ENCODE measurements around the gene EPHA2. TPM values are rescaled to one million over a fixed set of nuclear protein-coding genes. Genes with fewer than 3 reads are reported as not detected.
A peak's percentile ranks its signal among the peaks of the same experiment; 100 is the strongest.

Gene EPHA2
- total and polyA plus RNA-seq, 11 donors, result 5.6 to 34.7 (median 14.6) TPM

- Histone ChIP-seq H3K4me1 (peaks cover 0 to 9% (median 2%) of the 10 kb centered on the region in 12 donors), H3K4me3 (no peak overlapping the region), H3K9me3 (no peaks in the 10 kb centered on the region), H3K27ac (no peak overlapping the region), H3K36me3 (peaks cover 0 to 4% (median 0%) of the 10 kb centered on the region in 9 donors), H3K27me3 (no peaks in the 10 kb centered on the region)
- WGBS, 4 donors, result 89 to 94% (median 91%) methylated on average over 8 of the region's 8 CpGs
- DNase-seq (peak in 2 of 5 donors; percentile 12 to 20), ATAC-seq (no peak)
- intact Hi-C loops (cut with DNase I), result no loop called here
- TF ChIP-seq CTCF (IDR thresholded peaks at IDR 0.05), result no peak
- no peak for TF ChIP-seq POLR2A (IDR thresholded peaks at IDR 0.05)
Observed at GRCh38 chr1:16117936-16118335, 37.9 kb downstream of the EPHA2 start.

DNA sequence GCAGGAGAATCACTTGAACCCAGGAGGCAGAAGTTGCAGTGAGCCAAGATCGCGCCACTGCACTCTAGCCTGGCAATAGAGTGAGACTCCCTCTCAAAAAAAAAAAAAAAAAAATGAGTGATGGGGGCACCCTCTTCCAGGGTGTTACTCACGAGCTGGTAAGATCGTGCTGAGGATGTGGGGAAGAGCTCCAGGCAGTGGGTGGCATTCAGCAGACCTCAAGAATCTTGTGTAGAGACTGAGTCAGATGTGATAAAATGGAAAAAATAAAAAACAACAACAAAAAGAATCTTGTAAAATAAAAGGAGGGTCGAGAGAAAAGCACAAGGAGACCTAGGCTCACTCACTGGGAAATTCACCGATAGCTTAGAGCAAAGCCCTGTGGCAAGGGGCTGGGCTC lies 38.5 kb downstream of the EPHA2 start:
- intact Hi-C loops (cut with DNase I), result no loop called here
- ATAC-seq (no peak), DNase-seq (no peak)
- Histone ChIP-seq H3K4me3 (no peak overlapping the region), H3K9me3 (no peaks in the 10 kb centered on the region), H3K4me1 (peaks cover 0 to 11% (median 5%) of the 10 kb centered on the region in 12 donors), H3K27ac (no peak overlapping the region), H3K27me3 (no peaks in the 10 kb centered on the region), H3K36me3 (no peaks in the 10 kb centered on the region)
- WGBS, 4 donors, result 88 to 95% (median 90%) methylated on average over 6 of the region's 6 CpGs
- TF ChIP-seq CTCF (IDR thresholded peaks at IDR 0.05), result no peak
- TF ChIP-seq POLR2A (IDR thresholded peaks at IDR 0.05), result no peak

GRCh38 chr1:16116625-16117024 lies 39.2 kb downstream of the EPHA2 start:
- Histone ChIP-seq H3K9me3 (no peaks in the 10 kb centered on the region), H3K36me3 (no peaks in the 10 kb centered on the region), H3K27ac (no peak overlapping the region), H3K4me1 (peaks cover 0 to 16% (median 10%) of the 10 kb centered on the region in 12 donors), H3K27me3 (no peaks in the 10 kb centered on the region), H3K4me3 (no peak overlapping the region)
- intact Hi-C loops (cut with DNase I), result no loop called here
- WGBS, 4 donors, result 80 to 90% (median 88%) methylated on average over 8 of the region's 8 CpGs
- DNase-seq (peak in 2 of 5 donors; percentile 5 to 29), ATAC-seq (no peak)
- TF ChIP-seq CTCF (IDR thresholded peaks at IDR 0.05) (no peak), POLR2A (IDR thresholded peaks at IDR 0.05) (no peak)

DNA sequence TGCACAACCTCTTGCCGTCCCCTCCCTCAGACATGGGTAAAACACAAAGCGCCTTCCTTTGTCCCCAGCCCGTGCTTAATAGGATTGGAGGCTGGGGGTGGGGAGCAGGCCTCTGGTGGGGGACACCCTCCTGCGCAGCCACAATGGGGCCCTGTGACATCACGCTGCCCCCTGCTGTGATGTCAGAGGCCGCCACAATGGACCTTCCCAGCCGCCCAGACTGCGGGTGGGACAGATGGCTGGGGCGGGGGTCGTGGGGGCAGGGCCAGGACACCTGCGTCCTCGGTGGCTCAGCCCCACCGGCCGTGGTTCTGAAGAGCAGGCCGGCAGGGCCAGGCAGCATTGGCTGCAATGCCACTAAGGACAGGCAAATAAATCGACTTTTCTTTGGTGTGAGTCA lies 39.9 kb downstream of the EPHA2 start:
- no peak for ATAC-seq
- 84 to 90% (median 88%) methylated on average over 14 to 16 of the region's 16 CpGs for WGBS, 4 donors
- H3K4me1 ChIP-seq, result peaks cover 0 to 22% (median 12%) of the 10 kb centered on the region in 12 donors

More for the DNA sequence above, 39.9 kb downstream of the EPHA2 start:
- Histone ChIP-seq H3K36me3 (no peaks in the 10 kb centered on the region), H3K27ac (no peak overlapping the region), H3K27me3 (no peaks in the 10 kb centered on the region), H3K9me3 (no peaks in the 10 kb centered on the region), H3K4me3 (no peak overlapping the region)
- intact Hi-C loops (cut with DNase I), result no loop called here
- DNase-seq, result peak in 2 of 5 donors; percentile 18 to 29
- no peak for TF ChIP-seq POLR2A (IDR thresholded peaks at IDR 0.05)
- TF ChIP-seq CTCF (IDR thresholded peaks at IDR 0.05), result no peak
